ENCODE data around the gene TMPRSS11F. TPM values are rescaled to one million over a fixed set of nuclear protein-coding genes. Genes with fewer than 3 reads are reported as not detected.

TMPRSS11F gene
- 0.76 and 1.2 TPM in 2 replicates for total RNA-seq

DNA sequence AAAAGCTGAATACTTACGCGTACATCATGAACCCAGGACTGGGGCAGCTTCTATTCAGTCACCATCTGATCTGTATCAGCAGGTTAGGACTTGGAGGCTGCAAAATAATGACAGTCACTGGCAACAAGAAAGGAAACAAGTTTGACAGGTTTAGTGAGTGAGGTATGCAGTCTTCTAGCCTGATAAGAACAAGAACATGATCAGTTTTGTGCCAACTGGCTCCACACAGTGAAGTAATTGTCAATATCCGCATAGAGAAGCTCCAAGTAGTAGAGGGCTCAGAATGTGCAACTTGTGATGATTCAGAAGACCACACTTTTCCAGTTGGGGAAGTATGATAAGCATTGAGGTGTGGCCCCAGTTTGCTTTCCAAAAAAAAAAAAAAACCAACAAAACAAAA is at the start of gene TMPRSS11F:
Gene TMPRSS11F, minus strand, starts transcription at position 77 of the 400 bp plus-strand sequence. Its CDS starts 49 bp downstream, at position 28.

Small RNA genes within 50 kb of the gene (small RNA-seq; reads per million reads assigned to genes)
- 0.37 reads per million, percentile 15 among the genes with 10 or more reads in this experiment for gene RNU6-95P

Other genes starting within 250 kb of the TMPRSS11F start
- gene TMPRSS11D, start 245.9 kb downstream of the TMPRSS11F start, total RNA-seq: not detected in 2 replicates
- not detected in 2 replicates for gene TMPRSS11A, start 166.4 kb downstream of the TMPRSS11F start, total RNA-seq
- 1.2 and 1.4 TPM in 2 replicates for gene TMPRSS11B, start 115.8 kb upstream of the TMPRSS11F start, total RNA-seq
- gene YTHDC1, start 220.2 kb upstream of the TMPRSS11F start, total RNA-seq: 43.4 and 61.6 TPM in 2 replicates

Measured in placental epithelial cell (primary cell).